GM23248 (cell line): Measurements from ENCODE around the gene RUNX1.

Experiments
- EZH2 ChIP-seq: fragments of 200-600 bp; sonication (generic); IDR thresholded peaks from 2 replicates; pipeline ENCODE4 v1.6.1; 2018; ENCODE audit warnings: antibody characterized with exemption, mild to moderate bottlenecking; ENCODE audit not compliant: insufficient read depth, poor library complexity, severe bottlenecking
- EZH2phosphoT487 ChIP-seq: fragments of 200-600 bp; sonication (generic); IDR thresholded peaks from 2 replicates; pipeline ENCODE4 v1.6.1; 2018; ENCODE audit warnings: antibody characterized with exemption, moderate library complexity, mild to moderate bottlenecking, low read depth; ENCODE audit not compliant: insufficient read depth

GRCh38 chr21:35020436-35020835, 28.7 kb downstream of the RUNX1 start:
- TF ChIP-seq EZH2phosphoT487 = no peak
- no peak for TF ChIP-seq EZH2
